HUDEP-2 (cell line): ENCODE measurements around the gene ZFYVE9.

Source experiments
- DNase-seq, 76 experiments: peaks; one replicate each; lab custom pipeline; 2025; ENCODE audit not compliant: unreplicated experiment in 76 of 76; lab: John Stamatoyannopoulos, UW

Gene ZFYVE9

DNA sequence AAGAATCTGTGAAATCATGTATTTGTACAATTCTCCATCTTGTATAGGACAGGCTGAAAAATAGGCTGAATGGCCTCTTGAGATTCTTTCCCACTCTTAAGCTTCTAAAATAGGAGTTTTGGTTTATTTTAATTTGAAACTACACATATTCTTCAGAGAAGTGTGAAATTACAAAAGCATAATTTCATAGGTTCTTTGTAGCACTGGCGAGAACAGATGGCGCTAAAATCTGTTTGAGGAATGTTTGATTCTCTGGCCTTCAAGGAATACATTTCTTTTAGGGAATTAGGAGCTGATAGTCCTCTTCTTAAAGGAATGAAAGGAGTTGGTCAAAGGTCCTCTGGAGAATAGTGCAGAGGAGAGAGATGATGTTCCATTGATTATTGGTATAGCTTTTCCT is 179.2 kb downstream of the ZFYVE9 start:
- DNase-seq = no peak

DNA sequence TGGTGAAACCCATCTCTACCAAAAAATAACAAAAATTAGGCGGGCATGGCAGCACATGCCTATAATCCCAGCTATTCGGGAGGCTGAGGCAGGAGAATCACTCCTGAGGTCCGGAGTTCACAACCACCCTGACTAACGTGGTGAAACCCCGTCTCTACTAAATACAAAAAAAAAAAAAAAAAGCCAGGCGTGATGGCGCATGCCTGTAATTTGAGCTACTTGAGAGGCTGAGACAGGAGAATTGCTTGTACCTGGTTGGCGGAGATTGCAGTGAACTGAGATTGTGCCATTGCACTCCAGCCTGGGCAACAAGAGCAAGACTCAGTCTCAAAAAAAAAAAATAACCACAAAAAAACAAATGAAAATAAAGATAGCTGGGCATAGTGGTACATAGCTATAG is 181.8 kb downstream of the ZFYVE9 start:
- no peak for DNase-seq

DNA sequence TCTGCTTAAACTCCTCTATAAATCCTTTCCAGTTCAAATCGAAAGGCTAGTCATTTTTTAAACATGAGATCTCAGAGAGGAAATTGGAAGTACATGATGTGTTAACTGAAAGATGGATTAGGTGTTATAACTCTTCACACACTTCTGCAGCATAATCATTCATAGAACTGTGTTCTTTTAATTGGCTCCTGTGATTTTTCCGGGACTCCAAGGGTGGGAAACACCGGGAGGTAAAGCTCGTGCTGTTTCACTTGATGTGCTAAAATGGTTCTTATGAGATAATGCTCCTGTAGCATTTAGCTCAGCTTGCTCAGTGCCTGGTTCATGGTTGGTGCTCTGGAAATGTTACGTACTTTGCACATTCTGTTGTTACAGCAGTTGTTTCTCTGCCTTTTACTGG is 183.9 kb downstream of the ZFYVE9 start:
- no peak for DNase-seq

DNA sequence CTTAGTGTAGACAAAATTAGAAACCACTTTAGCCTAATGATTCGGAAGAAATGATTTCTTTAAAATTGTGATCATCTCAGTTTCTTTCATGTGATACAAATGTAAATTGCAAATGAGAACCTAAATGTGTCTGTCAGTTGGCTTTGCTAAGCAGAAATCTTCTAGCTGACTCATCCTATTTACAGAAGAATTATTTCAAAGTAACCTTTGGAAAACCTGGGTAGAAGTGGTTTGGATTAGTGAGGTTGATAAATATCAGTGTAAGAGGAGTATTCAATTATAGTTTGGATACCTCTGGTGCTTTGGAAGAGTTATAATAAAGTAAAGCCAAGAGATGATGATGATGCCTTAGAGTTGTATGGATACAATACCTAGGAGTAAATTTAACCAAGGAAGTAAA is 186.7 kb downstream of the ZFYVE9 start:
- DNase-seq = no peak

DNA sequence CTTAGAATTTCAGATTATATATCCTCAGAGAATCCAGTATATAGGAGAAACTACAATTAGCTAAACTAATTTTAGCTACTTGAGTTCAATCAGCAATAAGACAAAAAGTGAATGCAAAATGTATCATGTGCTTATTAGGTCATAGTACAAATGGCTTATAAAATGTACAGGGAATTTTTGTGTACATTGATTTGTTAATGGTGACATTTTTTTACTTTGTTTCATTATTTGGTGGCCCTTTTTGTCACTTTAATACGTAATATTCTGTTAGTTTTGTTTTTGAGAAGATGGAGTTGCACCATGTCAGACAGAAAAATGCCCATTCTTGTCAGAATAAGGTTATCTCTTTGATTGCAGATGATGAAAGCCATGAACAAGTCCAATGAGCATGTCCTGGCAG is 190.5 kb downstream of the ZFYVE9 start:
- no peak for DNase-seq

DNA sequence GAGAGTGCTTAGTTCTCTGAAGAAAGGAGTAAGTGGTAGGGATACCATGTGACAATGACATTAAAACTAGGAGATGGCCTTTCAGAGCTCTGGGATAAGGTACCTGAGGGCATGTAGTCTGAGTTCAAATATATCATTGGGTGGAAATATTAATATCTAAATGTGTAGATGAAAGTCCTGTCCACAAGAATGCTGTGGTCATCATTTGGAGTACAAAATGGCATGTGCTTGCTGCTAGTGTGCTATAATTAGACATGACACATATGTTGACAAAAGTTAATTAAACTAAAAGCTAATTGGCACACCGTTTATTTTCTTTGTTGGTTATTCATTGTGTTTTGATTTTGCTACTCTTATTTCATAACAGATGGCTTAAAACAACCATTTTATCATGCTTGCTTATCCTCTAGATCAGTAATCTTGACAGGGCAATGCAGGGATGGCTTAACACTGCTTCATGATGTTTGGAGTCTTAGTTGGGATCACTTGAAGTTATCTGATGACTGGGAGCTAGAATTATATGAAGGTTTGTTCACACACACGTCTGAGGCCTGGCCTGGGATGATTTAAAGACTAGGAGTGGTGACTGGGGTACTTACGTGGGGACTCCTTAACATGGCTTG is 193.1 kb downstream of the ZFYVE9 start:
- no peak for DNase-seq

DNA sequence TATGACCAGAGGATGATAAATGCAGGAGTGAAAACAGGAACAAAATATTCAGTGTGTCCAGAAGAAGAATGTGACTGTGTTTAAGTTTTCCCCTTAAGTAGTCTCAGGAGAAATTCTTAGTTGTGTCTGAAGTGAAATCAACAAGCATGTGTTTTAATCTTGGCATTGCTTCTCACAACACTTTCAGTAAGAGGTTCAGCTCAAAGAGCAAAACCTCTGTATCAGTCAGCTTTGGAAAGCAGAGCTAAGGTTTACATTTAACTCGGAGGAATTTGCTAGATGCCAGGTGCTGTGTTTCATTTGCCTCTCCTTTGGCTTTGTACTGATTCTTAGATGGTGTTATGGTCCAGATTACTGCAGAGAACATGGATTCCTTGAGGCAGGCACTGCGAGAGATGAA is 195.6 kb downstream of the ZFYVE9 start:
- no peak for DNase-seq

DNA sequence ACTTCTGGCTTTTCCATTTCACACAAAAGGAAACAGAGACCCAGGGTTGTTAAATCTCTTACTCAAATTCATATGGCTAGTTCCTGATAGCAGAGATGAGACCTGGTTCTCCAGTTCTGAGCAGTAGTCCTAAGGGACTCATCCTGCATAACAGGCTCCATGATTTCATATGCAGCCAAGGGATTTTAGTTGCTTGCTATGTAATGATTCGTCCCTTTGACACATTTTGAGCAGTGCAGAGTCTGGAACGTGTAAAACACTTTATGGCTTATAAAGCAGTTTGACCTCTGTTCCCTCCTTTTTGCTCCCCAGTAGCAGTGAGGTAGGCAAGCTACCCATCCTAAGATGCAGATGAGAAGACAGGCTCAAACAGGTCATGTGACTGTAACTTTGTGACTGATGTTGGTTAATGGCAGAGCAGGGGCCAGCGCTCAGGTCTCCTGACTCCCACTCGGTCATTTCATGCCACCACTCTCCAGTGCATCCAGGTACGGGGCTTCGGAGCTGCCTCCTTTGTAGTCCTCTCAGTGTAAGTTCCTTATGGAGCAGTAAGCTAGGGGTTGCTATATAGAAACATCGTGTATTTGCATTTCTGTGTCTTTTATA is 199.9 kb downstream of the ZFYVE9 start:
- no peak for DNase-seq

DNA sequence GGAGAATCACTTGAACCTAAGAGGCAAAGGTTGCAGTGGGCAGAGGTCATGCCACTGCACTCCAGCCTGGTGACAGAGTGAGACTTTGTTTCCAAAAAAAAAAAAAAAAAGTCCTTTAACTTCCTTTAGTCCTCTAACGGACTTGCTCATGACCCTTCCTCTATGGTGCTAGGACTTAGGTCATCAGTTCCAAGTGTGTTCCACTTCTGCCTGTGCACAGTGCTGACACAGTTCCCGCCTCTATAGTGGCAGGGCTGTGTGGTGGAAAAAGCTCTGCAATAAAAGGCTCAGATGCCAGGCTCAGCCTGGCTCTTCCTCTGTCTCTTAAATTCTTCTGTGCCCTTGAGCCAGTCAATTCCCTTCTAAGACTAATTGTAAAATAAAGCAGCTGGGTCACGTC is 202.1 kb downstream of the ZFYVE9 start:
- DNase-seq = no peak

DNA sequence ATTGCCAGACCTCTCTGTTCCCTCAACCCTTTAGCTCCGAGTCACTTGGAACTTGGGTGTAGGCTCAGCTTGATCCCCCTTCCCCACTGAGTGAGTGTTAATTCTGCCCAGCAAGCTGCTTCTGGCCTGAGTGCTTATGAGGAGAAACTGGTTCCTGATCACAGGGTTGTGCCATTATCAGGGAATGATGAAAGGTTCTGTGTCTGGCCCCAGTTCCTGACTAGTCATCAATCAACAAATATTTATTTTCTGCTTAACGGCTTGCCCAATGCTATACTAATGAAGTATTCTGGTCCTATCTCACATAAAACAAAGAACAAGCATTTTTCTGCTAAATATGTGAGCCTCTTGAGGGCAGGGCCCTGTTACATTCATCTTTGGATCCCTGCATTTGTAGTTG is 203.4 kb downstream of the ZFYVE9 start:
- DNase-seq = no peak

DNA sequence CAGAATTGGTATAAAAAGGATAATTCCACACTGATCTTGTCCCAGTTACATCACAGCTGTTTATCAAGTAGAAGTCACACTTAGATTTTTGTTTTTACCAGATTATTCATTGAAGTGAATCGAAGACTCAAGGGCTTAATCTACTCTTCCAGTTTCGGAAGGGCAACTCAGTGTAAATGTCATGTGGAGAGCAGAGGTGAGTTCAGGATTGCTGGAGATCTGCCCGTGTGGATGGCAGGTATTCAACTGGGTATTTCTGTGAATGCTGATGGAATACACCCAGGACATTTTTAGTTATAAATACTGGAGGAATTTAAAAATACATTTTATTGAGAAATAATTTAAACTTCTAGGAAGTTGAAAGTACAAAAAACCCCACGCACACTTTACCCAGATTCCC is 204.8 kb downstream of the ZFYVE9 start:
- DNase-seq = no peak

DNA sequence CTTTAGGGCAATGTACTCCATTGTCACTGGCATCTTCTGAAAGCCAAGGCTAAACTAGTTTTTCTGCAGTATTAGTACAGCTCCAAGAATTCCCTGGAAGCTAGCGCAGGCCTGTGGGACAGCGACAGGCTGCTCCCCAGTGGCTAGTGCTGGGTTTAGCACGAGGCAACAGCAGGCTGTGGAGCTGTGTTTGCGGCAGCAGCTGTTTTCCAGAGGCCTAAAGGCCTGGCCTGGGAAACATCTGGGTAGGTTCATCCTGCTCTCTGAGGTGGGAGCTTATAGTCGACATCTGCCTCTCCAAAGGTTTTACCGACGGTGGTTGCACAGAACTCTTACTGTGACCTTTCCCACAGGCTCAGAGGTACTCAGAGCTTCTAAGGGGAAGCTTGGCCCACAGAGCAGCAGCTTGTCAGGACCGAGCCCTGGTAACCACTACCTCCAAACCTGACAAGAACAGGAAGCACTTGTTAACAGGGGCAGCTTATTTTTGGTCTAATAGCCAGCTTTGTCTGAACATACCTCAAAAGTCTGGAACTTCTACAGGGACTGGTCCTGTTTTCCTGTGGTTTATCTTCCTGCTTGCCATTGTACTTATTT is 206.9 kb downstream of the ZFYVE9 start:
- no peak for DNase-seq

DNA sequence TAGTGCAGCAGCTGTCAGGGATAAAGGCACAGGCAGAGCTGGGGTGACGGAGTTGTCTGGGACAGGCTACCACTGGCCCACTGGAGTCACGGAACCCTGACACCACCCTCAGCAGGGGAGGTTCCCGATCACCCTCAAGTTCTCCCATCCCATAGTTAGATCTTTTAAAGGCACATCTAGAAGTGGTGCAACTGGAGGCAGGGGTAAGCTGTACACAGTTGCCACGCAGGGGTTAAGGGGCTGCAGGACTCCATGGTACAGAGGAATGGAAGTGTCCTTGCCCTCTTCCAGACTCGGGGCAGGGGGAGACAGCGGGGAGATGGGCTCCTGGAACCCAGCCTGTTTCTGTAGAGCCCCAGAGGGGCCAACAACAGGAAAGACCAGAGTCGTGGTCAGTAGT is 210.8 kb downstream of the ZFYVE9 start:
- DNase-seq = no peak

DNA sequence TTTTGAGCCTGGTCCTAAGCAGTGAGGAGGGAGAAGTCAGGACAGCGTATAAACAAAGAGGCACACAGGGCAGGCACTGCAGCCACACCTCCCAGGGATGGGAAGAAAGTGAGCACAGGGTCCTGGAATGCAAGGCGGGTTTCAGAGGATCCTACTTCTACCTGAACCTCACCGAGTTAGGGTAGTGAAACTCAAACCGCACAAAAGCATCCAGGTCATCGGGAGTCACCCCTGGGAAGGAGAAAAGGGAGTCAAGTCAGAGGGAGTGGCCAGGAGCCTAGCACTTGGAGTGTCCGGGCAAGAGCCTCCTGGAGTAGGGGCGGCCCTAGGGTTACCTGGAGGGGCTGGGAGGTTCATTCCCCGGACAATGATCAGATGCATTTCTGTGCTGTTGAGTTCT is 213.5 kb downstream of the ZFYVE9 start:
- DNase-seq = no peak

DNA sequence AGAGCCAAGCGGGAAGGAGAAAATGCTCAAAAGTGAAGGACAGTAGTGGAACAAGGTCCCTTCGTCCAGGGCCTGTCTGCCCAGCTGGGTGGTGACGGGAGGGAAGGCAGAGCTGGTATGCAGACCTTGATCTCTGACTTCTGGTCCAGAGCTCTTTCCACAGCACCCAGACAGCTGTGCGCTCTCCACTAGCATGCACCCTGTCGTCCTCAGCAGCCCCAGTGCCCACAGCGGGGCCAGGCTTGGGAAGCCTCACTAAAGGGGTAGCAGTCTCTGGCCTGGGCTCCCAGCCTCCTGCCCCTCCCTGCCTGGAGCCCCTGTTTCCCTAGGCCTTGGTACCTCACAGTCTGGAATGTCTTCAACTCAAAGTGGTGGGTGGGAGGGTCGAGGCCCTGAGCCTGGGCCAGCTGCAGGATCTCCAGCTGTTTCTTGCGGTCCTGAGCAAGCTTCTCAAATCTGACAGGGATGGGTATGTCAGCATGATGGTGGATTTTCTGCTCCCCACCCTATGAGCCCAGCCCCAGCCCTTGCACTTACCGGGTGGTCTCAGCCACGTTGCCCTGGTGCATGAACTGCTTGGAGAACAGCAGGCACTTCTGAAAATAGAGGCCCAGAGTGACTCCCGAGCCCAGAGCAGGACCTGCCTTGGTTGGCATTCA is 214.1 kb downstream of the ZFYVE9 start:
- DNase-seq = no peak

DNA sequence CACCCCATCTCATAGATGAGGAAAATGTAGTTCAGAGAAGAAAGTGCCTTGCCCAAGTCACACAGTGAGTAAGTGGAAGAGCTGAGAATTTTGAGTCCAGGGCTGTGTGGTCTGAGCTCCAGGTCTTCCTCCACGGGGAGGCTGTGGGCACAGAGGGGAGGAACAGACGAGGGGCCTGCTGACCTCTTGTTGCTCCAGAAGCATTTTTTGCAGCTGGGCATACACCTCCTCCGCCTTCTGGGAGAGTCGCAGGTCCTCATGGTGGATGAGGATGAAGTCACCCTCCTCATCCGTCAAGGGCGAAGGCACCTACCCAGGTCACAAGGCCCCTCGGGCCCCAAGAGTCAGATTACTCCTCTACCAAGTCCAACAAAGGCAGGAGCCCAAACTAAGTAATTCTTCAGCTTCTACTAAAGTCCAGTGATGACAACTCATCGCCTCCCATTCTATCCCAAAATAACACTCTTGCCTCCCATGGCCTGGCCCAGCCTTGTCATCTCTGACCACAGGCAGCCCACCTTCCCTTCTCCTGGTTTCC is 215.0 kb downstream of the ZFYVE9 start:
- DNase-seq = no peak

DNA sequence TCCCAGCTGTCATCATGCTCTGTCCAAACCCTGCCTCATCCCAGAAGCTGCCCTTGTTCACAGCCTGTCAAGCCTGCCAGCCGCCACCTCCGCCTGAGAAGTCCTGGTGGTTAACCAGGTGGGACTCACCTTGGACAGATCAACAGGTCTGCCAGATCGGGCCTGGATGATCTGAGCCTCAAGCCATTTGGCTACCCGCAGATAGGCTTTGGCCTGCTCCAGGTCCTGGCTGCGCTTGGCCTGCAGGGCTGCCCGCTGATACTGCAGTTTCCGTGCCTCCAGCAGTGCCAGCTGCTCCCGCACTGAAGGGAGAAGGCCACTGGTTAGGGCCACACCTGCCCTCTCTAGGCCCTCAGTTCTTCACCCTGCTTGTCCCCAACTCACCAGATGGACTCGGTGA is 215.5 kb downstream of the ZFYVE9 start:
- DNase-seq = no peak

DNA sequence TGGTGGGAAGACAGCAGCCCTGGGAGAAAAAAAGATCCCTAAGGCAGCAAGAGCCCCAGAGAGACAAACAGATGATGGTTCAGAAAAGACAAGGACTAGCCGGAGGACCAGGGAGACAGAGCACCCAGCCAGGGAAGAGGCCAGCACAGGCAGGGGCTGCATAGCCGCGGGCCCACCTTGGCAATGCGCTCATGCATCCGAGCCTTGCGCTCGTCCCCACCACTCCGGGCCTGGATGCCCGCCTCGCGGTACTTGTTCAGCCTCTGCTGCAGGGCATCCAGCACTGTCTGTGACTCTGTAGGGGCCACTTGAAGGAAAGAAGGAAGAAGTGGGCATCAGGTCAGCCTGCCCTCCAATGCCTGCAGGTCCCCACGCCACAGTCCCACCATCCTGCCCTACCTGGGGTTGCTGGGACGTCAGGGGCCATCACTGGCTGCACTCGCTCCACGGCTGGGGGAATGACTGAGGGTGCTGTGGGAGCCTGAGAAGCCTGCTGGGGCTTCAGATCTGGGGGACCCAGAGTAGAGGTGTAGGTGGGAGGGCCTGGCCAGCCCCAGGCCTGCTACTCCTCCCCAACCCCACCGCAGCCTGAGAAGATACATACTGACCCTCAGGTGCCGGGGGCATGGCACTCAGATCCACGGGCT is 217.1 kb downstream of the ZFYVE9 start:
- no peak for DNase-seq

DNA sequence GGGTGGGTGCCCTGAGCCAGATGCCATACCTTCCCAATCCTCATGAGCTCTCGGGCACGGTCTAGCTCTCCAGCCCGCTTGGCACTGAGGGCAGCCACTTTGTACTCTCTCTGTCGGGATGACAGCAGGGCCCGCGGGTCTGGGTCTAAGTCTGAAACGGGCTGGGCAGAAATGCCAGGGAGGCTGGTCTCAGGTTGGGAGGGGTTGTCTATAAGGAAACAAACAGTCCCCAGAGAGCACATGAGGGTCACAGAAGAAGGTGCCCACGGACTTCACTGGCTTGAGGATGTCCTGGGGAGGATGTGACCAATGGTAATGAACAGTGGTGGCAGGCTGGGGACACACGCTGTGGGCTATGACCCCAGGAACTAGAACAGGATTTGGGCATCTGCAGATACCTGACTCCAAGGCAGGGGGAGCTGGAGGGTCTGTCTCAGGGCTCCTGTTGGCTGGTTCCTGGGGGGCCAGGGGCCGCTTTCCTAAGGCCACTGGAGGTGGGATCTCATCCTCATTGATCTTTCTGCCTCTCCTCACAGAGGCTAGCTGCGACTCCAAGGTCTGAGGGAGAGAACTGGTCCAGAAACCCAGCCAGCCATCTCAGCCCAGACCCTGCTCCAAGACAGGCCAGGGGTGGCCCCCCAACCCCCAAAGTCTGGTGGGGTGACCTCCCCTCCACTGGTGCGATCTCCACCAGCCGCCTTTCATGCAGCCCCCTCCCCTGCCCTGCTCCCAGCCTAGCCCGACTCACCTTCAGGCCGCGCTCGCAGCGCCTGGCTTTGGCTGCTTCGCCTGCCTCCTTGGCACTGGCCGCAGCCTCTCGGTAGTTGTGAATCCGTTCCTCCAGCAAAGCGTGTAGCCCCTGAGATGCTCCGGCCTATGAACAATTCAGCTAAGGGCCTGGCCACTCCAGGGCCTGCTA is 218.0 kb downstream of the ZFYVE9 start:
- DNase-seq = no peak

DNA sequence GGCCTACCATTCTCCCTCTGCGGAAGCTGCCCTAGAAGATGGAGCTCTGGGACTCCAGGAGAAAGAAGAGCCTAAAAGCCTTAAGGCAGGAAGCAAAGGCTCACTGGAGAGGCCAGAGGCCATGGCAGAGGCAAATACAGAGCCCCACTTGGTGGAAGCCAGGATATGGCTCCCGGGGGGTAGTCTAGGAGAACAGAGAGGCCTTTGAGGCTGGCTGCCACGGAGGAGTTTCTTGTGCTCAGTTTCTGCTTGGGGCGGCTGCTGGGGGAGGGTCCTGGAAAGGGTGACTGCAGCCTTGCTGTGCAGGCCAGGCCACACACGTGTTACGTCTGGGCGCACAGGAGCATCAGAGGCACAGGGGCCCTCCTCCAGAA is 218.7 kb downstream of the ZFYVE9 start:
- DNase-seq = no peak
